ENCODE results near the gene HTR3B.

Gene HTR3B

DNA sequence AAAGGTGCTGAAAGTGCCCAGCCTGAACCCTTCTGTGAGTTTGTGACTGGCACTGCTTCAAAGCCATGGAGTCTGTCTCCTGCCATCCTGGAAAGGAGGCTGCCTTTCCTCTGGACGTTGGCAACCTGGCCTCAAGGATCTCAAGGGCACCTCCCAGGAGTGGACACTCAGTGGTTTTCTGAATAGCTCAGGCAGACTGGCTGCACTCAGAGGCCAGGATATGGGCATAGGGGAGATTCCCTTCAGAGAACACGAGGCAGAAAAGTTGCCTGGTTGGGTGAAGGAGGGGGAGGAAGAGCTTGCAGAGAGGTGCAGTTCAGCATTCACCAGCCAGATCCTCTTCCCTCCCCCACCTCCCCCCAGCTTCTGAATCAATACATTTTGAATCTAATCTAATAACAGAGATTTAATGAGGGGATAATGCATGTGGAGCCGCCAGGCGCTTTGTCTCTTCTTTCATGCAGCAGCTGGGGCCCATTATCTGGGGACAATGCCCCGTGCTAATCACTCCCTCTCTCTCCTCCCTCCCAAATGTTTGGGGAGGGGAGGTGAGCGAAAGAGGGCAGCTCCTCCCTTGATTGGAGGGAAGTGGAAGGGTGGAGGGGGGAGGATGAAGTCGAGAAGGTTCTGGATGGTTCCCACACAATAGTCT, 88.0 kb downstream of the HTR3B start:
- no peak for DNase-seq

DNA sequence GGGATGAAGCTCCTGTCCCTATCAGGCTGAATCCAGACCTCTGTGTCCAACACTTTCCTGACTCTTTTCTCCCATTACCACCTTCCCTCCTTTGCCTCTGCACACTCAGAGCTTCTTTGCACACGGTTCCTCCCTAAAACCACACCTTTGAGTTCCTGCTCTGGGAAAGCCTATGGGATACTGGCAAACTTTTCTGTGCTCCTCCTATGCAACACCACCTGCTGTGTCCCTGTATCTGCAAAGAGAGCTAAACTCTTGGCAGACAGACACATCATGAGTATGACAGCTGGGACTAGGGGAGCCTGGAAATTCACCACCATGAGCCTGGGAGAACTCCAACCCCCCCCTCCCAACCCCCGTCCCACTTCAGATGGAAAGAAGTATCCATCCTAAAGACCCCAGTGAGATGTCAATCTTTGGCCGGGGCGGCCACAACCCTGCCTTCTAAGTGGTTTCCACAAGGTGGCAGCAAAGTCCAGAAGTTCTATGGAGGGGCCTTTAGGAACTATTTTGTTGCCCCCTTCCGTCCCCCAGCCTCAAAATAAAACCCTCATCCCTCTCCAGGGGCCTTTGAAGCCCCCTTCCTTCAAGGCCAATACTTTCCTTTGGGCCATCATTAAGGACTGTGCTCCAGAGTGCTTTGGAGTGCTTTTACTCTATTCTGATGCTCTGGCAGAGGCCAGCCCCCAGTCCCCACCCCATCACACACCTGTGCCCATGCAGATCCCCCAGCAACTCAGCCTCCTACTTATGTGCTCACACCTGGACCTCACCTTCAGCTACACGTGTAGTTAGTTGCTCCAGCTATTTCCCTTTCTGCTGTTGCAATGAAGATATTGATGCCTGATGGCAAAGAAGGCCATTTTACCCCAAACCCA, 89.7 kb downstream of the HTR3B start:
- no peak for DNase-seq
